GM18505 (cell line): ENCODE measurements around the gene EYA3.
"Not testable (repeated sequence)": the region's sequence is repeated elsewhere in the genome, so short reads cannot be mapped to it uniquely, and the experiment has no call there.

ENCODE experiments used
- ATAC-seq: cut with Tn5 transposase; IDR thresholded peaks from one replicate; pipeline ENCODE4 v1.9.1; 2021; ENCODE audit not compliant: unreplicated experiment
- POLR2A ChIP-seq: IDR thresholded peaks from 4 replicates; pipeline ENCODE4 v1.6.1; 2011; ENCODE audit warnings: borderline replicate concordance; ENCODE audit not compliant: insufficient read depth, insufficient read length; ENCODE audit errors: extremely low read depth

The EYA3 gene

DNA sequence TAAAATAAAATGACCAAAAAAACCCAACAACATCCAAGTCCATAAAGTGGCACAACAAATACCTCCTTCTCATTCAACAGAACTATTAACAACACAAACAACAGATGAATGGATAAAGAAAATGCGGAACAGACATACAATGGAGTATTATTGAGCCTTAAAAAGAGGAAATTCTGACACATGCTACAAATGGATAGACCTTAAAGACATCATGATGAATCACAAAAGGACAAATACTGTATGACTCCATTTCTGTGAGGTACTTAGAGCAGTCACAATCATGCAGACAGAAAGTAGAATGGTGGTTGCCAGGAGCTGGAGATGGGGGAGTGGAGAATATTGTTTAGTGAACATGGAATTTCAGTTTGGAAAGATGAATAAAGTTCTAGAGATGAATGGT lies 42.6 kb downstream of the EYA3 start:
- no peak for ATAC-seq
- no peak for TF ChIP-seq POLR2A

DNA sequence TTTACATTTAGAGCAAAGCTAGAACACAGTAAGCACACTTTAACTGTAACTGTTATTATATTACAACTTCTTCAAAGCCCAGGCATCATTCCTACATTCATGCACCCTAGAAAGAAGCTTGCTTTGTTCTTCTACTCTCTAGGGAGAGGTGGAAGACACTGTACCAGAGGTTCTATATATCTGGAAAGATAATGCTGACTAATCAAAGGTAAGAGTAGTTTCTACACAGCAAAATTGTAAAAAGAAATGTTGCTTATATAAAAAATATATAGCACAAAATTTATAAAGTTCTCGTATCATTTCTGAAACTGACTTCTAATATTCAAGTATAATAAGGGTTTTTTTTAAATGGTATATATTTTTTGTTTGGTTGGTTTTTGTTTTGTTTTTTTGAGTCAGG lies 44.0 kb downstream of the EYA3 start:
- TF ChIP-seq POLR2A, result no peak
- ATAC-seq, result no peak

DNA sequence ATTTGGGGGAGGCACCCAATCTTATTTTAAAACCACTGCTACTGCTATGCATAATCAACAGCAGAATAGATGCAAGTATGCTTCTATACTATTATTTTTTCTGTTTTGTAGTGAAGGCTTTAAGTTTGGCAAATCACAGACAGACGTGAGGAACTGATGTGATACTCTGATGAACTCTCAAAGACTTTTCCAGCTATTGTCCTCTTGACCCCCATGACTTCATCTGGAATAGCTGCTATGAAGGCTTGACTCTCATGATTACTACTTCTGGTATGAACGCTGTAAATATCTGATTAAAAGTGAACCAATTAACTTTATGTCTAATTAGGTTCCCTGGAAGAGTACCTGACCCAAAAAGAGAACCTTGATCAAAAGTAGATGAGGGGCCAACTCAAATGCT lies 49.1 kb downstream of the EYA3 start:
- TF ChIP-seq POLR2A, result no peak
- no peak for ATAC-seq

GRCh38 chr1:28037946-28038345 lies 50.5 kb downstream of the EYA3 start:
- TF ChIP-seq POLR2A, result no peak
- ATAC-seq, result no peak

DNA sequence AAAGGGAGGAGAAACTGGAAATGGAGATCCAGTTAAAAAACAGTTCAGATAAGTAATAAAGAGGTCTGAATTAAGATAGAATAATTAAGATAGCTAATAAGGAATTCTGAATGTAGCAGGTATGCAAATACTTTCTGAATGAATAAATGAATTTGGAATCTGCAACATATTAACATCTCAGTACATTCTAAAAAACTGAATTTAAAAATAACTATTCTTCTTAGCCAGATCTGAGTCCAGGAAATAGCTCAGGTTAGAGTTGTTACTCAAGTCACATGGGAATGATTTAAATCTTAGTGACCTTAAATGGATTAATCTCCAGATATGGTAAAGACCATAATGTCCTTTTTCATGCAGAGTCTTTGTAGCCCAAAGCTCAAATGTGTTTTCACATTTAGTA lies 51.2 kb downstream of the EYA3 start:
- TF ChIP-seq POLR2A, result no peak
- no peak for ATAC-seq

DNA sequence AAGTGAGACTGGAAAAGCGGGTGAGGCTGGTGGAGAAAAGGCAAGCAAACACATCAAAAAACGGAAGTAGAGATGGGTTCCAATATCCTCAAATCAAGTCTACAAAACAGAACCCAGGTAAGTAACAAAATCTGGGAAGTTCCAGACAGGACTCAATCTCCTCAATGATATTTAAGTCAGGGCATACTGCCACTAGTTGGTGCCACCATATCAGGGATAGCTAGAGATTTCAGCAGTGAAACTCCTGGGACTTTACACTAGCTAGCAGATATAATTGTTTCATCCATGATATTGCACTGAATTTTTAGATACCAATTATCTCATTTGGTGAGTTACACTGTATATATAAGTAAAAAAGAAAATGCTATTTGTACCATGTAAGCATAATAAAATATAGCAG lies 52.0 kb downstream of the EYA3 start:
- no peak for ATAC-seq
- TF ChIP-seq POLR2A, result no peak

DNA sequence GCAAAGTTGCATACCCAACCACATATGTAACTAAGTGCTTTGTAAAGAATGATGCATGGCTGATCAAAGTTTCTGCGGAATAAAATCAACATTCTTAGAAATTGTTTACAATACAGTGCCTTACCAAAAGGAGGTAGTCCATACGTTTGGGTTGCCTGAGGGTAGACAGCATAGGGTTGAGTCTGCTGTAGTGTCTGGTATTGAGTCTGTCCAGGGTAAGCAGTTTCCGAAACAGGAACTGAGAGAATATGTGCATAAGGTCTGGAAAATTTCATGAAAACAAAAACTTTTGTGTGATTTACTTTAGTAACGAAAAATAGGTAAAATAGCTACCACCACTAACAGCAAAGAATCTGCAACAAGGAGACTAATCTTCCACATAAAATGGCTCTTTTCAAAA lies 53.0 kb downstream of the EYA3 start:
- no peak for ATAC-seq
- TF ChIP-seq POLR2A, result no peak

GRCh38 chr1:28032281-28032680 lies 56.1 kb downstream of the EYA3 start:
- no peak for ATAC-seq
- no peak for TF ChIP-seq POLR2A

GRCh38 chr1:28031173-28031572 lies 57.2 kb downstream of the EYA3 start:
- TF ChIP-seq POLR2A, result no peak
- ATAC-seq, result no peak

- no peak for TF ChIP-seq POLR2A
- no peak for ATAC-seq
These were observed 59.3 kb downstream of the EYA3 start for GRCh38 chr1:28028873-28029654.

DNA sequence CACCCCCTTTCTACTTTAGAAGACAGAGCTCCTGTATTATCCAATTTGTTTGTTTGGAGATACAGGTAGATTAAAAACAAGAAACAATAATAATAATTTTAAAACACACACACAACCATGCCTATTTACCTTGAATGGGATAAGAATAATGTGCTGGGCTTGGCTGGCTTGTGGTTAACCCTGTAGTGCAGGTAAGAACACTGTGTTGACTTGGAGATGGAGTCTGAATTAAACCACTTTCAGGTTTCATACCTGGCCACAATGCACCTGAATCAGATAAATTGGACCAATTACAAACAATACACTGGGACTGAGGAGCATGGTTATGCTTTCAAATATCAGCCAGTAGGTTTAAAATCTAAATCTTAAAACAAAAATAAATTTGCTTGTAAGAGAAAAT lies 60.8 kb downstream of the EYA3 start:
- ATAC-seq, result no peak
- TF ChIP-seq POLR2A, result no peak

DNA sequence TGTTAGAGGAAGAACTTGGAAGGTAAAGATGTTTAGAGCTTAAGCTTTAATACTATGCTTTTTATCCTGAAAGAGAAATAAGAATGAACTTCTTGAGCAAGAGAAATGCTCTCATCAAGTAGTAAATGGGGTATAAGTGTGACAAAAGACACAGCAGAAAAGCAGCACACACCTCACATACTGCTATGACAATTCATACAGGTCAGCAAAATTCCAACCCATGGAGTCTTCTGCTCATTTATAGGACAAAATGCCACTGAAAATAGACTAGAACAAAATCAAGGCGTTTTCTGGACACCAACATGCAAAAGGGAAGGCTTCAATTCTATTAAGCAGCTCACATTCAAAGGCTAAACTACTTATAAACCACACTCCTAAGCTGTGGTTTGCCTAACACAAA lies 61.2 kb downstream of the EYA3 start:
- no peak for ATAC-seq
- TF ChIP-seq POLR2A, result no peak

GRCh38 chr1:28026329-28026728 lies 62.1 kb downstream of the EYA3 start:
- no peak for ATAC-seq
- TF ChIP-seq POLR2A, result no peak

DNA sequence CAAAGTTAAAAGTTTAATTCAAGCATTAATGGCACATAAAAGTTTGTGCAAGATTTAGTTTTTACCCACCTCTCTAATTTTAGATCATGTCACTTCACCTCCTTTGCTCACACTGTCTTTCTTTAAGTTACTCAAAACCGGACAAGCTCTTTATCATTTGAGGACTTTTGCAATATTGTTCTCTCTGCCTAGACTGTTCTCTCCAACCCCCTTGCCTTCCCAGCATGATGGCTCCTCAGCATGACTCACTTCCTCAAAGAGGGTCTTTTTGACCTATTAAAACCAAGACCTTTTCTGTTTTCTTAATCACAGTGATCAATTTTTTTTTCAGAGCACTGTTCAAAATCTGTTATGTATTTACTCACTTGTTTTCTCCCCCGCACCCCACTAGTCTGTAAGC lies 67.3 kb downstream of the EYA3 start:
- TF ChIP-seq POLR2A, result no peak
- no peak for ATAC-seq

GRCh38 chr1:28010969-28011368 lies 77.4 kb downstream of the EYA3 start:
- ATAC-seq, result no peak

DNA sequence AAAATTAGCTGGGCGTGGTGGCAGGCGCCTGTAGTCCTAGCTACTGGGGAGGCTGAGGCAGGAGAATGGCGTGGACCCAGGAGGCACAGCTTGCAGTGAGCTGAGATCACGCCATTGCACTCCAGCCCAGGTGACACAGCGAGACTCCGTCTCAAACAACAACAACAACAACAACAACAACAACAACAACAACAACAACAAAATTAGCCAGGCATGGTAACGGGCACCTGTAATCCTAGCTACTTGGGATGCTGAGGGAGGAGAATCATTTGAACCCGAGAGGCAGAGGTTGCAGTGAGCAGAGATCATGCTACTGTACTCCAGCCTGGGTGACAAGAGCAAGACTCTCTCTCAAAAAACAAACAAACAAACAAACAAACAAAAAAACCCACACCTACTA lies 85.3 kb downstream of the EYA3 start:
- ATAC-seq, result not testable (repeated sequence)

More at GRCh38 chr1:28010969-28011368, 77.4 kb downstream of the EYA3 start:
- TF ChIP-seq POLR2A, result no peak
